Breast epithelium (tissue), 3 donors: ENCODE measurements around the gene FAM163B.

ENCODE experiments used
- CTCF ChIP-seq, 3 donors: fragments of 450-650 bp; IDR thresholded peaks; one replicate each; pipeline ENCODE4 v1.5.1; 2016 to 2017; ENCODE audit warnings: antibody characterized with exemption in 3 of 3, mild to moderate bottlenecking in 3 of 3, moderate library complexity in 3 of 3
- POLR2A ChIP-seq: fragments of 450-650 bp; IDR thresholded peaks from one replicate; pipeline ENCODE4 v1.6.1; 2016; ENCODE audit warnings: antibody characterized with exemption, mild to moderate bottlenecking, moderate library complexity
- POLR2AphosphoS5 ChIP-seq, 3 donors: sonication (generic); formaldehyde crosslinking; IDR thresholded peaks; one replicate each; pipeline ENCODE4 v1.6.1; 2017; ENCODE audit warnings: antibody characterized with exemption in 3 of 3

- TF ChIP-seq POLR2A (no peak), CTCF (IDR thresholded peaks at IDR 0.05) (no peak), POLR2AphosphoS5 (IDR thresholded peaks at IDR 0.05) (no peak)
These were observed 63.5 kb downstream of the FAM163B start for GRCh38 chr9:133545494-133546286.
